ENCODE results near the gene CNTROB. TPM values are rescaled to one million over a fixed set of nuclear protein-coding genes. Genes with fewer than 3 reads are reported as not detected.

Gene CNTROB
- total and polyA plus RNA-seq, 10 of the 15 experiments (the other 5 are each of a cell fraction or from before 2014, with no cell fraction given) = 2.0 to 36.2 (median 28.2) TPM

- Histone ChIP-seq H3K4me2 (ENCODE audit: control insufficient read depth, insufficient read depth) (no peak overlapping the region), H3K27ac (ENCODE audit: control insufficient read depth, insufficient read depth) (no peak overlapping the region), H3K27me3 (replicated peaks in 1 of 2; ENCODE audit: control insufficient read depth in 2 of 2, insufficient read depth in 2 of 2, low read length in 1 of 2) (peaks cover 0 to 5% of the 10 kb centered on the region in 2 experiments; a peak in 1 of 4 replicates), H3K36me3 (ENCODE audit: control insufficient read depth in 2 of 2, insufficient read depth in 2 of 2, low read length in 1 of 2) (no peaks in the 10 kb centered on the region), H3K4me1 (ENCODE audit: control insufficient read depth, insufficient read depth, low read length) (peaks cover 5% of the 10 kb centered on the region), H3K9ac (ENCODE audit: control insufficient read depth, insufficient read depth, low read length) (no peak overlapping the region), H3K79me2 (ENCODE audit: control insufficient read depth, insufficient read depth, low read length) (no peaks in the 10 kb centered on the region), H3K9me3 (replicated peaks; ENCODE audit: control insufficient read depth, insufficient read depth, low read length) (no peaks in the 10 kb centered on the region), H2AFZ (ENCODE audit: control insufficient read depth, low read depth, low read length) (0 out of 2 replicates have a peak overlapping the region, but pooled peaks have one; percentile 47), H3K4me3 (no peak overlapping the region), H4K20me1 (ENCODE audit: control insufficient read depth, insufficient read depth) (no peaks in the 10 kb centered on the region)
- peak; percentile 66 for DNase-seq (ENCODE audit: low read depth, low spot score)
- under 1% methylated on average over 5 of the region's 5 CpGs for WGBS (ENCODE audit: insufficient coverage, insufficient replicate concordance, low lambda C conversion rate, missing lambda C conversion rate)
- ChIA-PET POLR2A (interaction anchor here (1.0 kb wide), 2 partner anchors 56 to 129 kb away, joined by 3 read pairs; no protein-coding TSS in a partner anchor), RAD21 (ENCODE audit: unreplicated experiment) (interaction anchor here (0.6 to 5.3 kb wide), 20 partner anchors 30 to 246 kb away, joined by 3 to 75 read pairs (median 5); partner anchors contain the start of genes CNTROB, KDM6B, NAA38 and RNF227), SMC1A (ENCODE audit: uncharacterized antibody, unreplicated experiment) (interaction anchor here (0.6 to 4.0 kb wide), 19 partner anchors 8 to 246 kb away, joined by 3 to 41 read pairs (median 6); partner anchors contain the start of genes KCNAB3, NAA38 and RNF227), CTCF (interaction anchor here (0.6 to 16.8 kb wide), 36 partner anchors 8 to 404 kb away, joined by 3 to 308 read pairs (median 6); partner anchors contain the start of genes CNTROB, CYB5D1, KCNAB3 and KDM6B)
- ATAC-seq = peak; percentile 81
- no peak for FAIRE-seq
- in situ Hi-C loops (cut with MboI) = loop anchor here (5.0 kb wide), 3 partner anchors 76 to 166 kb away; no protein-coding TSS in a partner anchor
- intact Hi-C loops (cut with micrococcal nuclease; ENCODE audit: unreplicated experiment) = loop anchor here (1.0 to 5.0 kb wide), 2 partner anchors 56 to 126 kb away; partner anchors contain the start of genes CNTROB and TRAPPC1
- BruUV-seq (replicated peaks) = no TSS peak
- TF ChIP-seq USF2 (IDR thresholded peaks at IDR 0.05; ENCODE audit: borderline replicate concordance, low read depth, low read length) (peak; percentile 38; the same call in 1 of the 2 replicates), RAD21 (IDR thresholded peaks at IDR 0.05; ENCODE audit: insufficient read depth, low read depth, low read length) (peak; percentile 72), NR2C1 (IDR thresholded peaks at IDR 0.05) (no peak), RAD51 (IDR thresholded peaks at IDR 0.05) (peak; percentile 88), CTCF (IDR thresholded peaks at IDR 0.05 in 2 of 3, conservative IDR thresholded peaks at IDR 0.05 in 1 of 3; ENCODE audit: control insufficient read depth in 2 of 3, extremely low read depth in 1 of 3, insufficient read depth in 1 of 3, low read depth in 3 of 3, low read length in 3 of 3) (peak; percentile 45 to 65 (median 52); a peak in 5 of 6 replicates), CHD2 (IDR thresholded peaks at IDR 0.05; ENCODE audit: borderline replicate concordance, low read depth, low read length) (no peak), HDAC2 (IDR thresholded peaks at IDR 0.05) (no peak), ZNF592 (IDR thresholded peaks at IDR 0.05) (peak; percentile 42; the same call in 1 of the 2 replicates), CUX1 (IDR thresholded peaks at IDR 0.05; ENCODE audit: insufficient replicate concordance, low read depth, low read length) (no peak)
Observed at GRCh38 chr17:7988750-7989178, 56.8 kb downstream of the CNTROB start.
